ENCODE results near the gene POLD4. TPM values are rescaled to one million over a fixed set of nuclear protein-coding genes. Genes with fewer than 3 reads are reported as not detected.

Gene POLD4
- total RNA-seq, 4 donors from 2014 or later = 57.4 to 115 (median 87.9) TPM

DNA sequence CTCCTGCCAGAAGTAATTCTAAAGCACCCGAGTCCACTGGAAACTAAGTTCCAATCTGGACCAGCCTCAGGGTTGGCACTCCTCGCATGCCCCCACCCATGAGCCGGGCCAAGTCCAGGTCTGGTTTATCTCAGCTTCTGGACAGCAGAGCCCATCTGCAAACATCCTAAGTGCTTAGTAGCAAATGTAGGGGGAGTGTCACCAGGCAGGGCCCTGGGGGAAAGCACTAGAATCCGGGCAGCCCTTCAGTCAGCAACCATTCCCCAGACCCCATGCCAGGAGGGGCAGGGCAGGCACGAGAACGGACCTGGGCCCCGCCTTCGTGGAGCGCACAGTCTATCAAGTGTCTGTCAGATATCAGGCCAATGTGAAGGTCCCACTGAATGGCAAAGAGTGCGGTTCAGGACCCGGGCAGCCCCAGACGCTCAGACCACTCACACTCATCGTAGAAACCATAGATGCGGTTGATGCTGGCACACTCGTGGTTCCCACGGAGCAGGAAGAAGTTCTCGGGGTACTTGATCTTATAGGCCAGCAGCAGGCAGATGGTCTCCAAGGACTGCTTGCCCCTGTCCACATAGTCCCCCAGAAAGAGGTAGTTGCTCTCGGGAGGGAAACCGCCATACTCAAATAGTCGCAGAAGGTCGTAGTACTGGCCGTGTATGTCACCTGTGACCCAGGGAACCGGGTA lies 47.0 kb upstream of the POLD4 start:
- peaks cover 0 to 43% of the 10 kb centered on the region in 2 donors for H3K36me3 ChIP-seq
- peaks cover 20 to 22% of the 10 kb centered on the region in 2 donors for H3K4me1 ChIP-seq
- peak overlapping the region; percentile 87 to 96 (median 90) for H3K27ac ChIP-seq
- ATAC-seq (no peak), DNase-seq (no peak)
- H3K4me3 ChIP-seq = peak overlapping the region; percentile 70 to 97 (median 80)
- H3K27me3 ChIP-seq = no peaks in the 10 kb centered on the region
- intact Hi-C loops (cut with DNase I; ENCODE audit: low total_unique reads) (no loop called here), in situ Hi-C loops (cut with MboI; ENCODE audit: low sequenced_read_pairs in 4 of 4) (no loop called here)
- no peaks in the 10 kb centered on the region for H3K9me3 ChIP-seq
- no peak for TF ChIP-seq POLR2A (IDR thresholded peaks at IDR 0.05)
- TF ChIP-seq, protein P1, sequence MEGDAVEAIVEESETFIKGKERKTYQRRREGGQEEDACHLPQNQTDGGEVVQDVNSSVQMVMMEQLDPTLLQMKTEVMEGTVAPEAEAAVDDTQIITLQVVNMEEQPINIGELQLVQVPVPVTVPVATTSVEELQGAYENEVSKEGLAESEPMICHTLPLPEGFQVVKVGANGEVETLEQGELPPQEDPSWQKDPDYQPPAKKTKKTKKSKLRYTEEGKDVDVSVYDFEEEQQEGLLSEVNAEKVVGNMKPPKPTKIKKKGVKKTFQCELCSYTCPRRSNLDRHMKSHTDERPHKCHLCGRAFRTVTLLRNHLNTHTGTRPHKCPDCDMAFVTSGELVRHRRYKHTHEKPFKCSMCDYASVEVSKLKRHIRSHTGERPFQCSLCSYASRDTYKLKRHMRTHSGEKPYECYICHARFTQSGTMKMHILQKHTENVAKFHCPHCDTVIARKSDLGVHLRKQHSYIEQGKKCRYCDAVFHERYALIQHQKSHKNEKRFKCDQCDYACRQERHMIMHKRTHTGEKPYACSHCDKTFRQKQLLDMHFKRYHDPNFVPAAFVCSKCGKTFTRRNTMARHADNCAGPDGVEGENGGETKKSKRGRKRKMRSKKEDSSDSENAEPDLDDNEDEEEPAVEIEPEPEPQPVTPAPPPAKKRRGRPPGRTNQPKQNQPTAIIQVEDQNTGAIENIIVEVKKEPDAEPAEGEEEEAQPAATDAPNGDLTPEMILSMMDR (IDR thresholded peaks at IDR 0.05 in 4 of 5, conservative IDR thresholded peaks at IDR 0.05 in 1 of 5) = no peak

DNA sequence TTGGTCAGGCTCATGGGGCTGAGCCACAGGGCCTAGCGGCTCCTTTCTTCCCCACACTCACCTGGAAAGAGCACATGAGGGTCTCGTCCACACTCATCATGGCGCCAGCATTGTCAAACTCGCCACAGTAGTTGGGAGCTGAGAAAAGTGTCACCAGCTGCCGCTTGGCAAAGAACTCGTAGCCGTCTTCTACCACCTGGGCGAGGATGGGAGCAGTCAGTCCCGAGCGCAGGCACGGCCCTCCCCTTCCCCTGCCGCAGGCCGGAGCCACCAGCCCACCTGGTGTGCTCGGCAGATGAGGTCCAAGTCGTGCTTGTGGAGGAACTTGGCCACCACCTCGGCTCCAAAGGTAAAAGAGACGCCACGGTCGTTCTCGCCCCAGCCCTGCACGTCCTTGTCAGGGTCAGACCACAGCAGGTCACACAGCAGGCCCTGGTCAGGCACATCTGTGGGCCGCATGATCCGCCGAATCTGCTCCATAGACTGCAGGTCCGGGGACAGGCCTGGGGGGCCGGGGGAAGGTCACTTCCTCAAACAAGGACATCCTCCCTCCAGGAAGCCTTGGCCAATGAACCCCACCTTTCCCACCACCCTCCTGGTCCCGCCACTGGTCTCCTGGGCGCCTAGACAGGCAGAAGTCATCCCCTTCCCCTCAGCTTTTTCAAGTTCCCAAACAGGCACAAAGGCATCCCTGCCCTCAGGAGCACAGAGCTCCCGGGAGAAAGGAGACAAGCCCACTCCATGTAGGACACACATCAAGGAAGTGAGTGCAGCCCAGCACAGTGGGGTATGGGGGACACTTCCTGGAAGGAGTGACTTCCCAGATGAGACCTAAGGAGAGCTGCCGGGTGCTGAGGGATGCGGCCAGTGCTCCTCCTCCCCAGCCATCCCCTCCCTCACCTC lies 45.6 kb upstream of the POLD4 start:
- no peak overlapping the region for H3K27ac ChIP-seq
- TF ChIP-seq, protein P1 (IDR thresholded peaks at IDR 0.05 in 4 of 5, conservative IDR thresholded peaks at IDR 0.05 in 1 of 5) = no peak
- no peak for TF ChIP-seq POLR2A (IDR thresholded peaks at IDR 0.05)
- no peaks in the 10 kb centered on the region for H3K27me3 ChIP-seq
- no peak for ATAC-seq
- intact Hi-C loops (cut with DNase I; ENCODE audit: low total_unique reads) = no loop called here
- DNase-seq = no peak
- H3K4me1 ChIP-seq = peaks cover 20 to 22% of the 10 kb centered on the region in 2 donors
- in situ Hi-C loops (cut with MboI; ENCODE audit: low sequenced_read_pairs in 4 of 4) = loop anchor here (10.0 kb wide), 2 partner anchors 76 to 106 kb away; partner anchors contain the start of genes CDK2AP2 (in 3 of the 4) and PITPNM1 (in 3 of the 4)
- no peaks in the 10 kb centered on the region for H3K9me3 ChIP-seq
- H3K4me3 ChIP-seq = no peak overlapping the region
- H3K36me3 ChIP-seq = peaks cover 0 to 43% of the 10 kb centered on the region in 2 donors

DNA sequence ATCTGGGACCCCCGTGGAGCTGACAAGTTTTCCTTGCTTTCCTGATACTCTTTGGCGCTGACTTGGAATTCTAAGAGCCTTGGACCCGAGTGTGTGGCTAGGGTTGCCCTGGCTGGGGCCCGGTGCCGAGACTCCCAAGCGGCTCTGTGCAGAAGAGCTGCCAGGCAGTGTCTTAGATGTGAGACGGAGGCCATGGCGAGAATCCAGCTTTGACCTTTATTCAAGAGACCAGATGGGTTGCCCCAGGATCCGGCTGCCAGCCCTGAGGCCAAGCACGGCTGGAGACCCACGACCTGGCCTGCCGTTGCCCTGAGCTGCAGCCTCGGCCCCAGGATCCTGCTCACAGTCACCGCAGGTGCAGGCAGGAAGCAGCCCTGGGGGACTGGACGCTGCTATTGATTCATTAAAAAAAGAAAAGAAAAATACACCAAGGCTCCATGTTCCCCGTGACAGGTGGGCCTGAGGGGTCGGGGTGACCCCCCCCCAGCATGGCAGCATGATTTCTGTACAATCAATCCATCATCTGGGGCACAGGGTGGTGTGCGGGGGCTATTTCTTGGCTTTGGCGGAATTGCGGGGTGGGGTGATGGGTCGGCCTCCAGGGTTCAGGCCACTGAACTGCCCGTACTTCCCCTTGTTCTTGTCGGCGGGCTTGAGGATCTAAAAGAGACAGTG lies 44.8 kb upstream of the POLD4 start:
- Histone ChIP-seq H3K9me3 (no peaks in the 10 kb centered on the region), H3K4me3 (no peak overlapping the region), H3K36me3 (peaks cover 0 to 43% of the 10 kb centered on the region in 2 donors), H3K27me3 (no peaks in the 10 kb centered on the region), H3K4me1 (peaks cover 20 to 22% of the 10 kb centered on the region in 2 donors), H3K27ac (peak overlapping the region in 1 of 4 donors; percentile 0)
- in situ Hi-C loops (cut with MboI; ENCODE audit: low sequenced_read_pairs in 4 of 4) = loop anchor here (10.0 kb wide), 2 partner anchors 77 to 107 kb away; partner anchors contain the start of genes CDK2AP2 (in 3 of the 4) and PITPNM1 (in 3 of the 4)
- TF ChIP-seq, protein P1 (IDR thresholded peaks at IDR 0.05 in 4 of 5, conservative IDR thresholded peaks at IDR 0.05 in 1 of 5) = no peak
- no peak for TF ChIP-seq POLR2A (IDR thresholded peaks at IDR 0.05)
- DNase-seq (no peak), ATAC-seq (no peak)
- intact Hi-C loops (cut with DNase I; ENCODE audit: low total_unique reads) = no loop called here

GRCh38 chr11:67397536-67397935 lies 44.2 kb upstream of the POLD4 start:
- H3K9me3 ChIP-seq = no peaks in the 10 kb centered on the region
- peaks cover 22 to 24% of the 10 kb centered on the region in 2 donors for H3K4me1 ChIP-seq
- H3K27me3 ChIP-seq = no peaks in the 10 kb centered on the region
- peaks cover 0 to 43% of the 10 kb centered on the region in 2 donors for H3K36me3 ChIP-seq
- DNase-seq (no peak), ATAC-seq (no peak)
- no peak for TF ChIP-seq POLR2A (IDR thresholded peaks at IDR 0.05)
- TF ChIP-seq, protein P1 (IDR thresholded peaks at IDR 0.05 in 4 of 5, conservative IDR thresholded peaks at IDR 0.05 in 1 of 5) = no peak
- no peak overlapping the region for H3K4me3 ChIP-seq
- peak overlapping the region in 1 of 4 donors; percentile 0 for H3K27ac ChIP-seq
- intact Hi-C loops (cut with DNase I; ENCODE audit: low total_unique reads) (no loop called here), in situ Hi-C loops (cut with MboI; ENCODE audit: low sequenced_read_pairs in 4 of 4) (loop anchor here (10.0 kb wide), 2 partner anchors 77 to 107 kb away; partner anchors contain the start of genes CDK2AP2 (in 3 of the 4) and PITPNM1 (in 3 of the 4))
